Keratinocyte (primary cell): ENCODE data around the gene MS4A18. TPM values are rescaled to one million over a fixed set of nuclear protein-coding genes. Genes with fewer than 3 reads are reported as not detected.

Source experiments
- DNase-seq: peaks from one replicate; pipeline ENCODE4 v3.0.0-alpha.2; 2011; ENCODE audit warnings: low read depth, missing footprints, low spot score
- FAIRE-seq: peaks from 2 replicates; lab custom pipeline; 2011; peaks lifted over from hg19 to GRCh38; lab: Jason Lieb, UNC
- H2AFZ ChIP-seq: 2 replicates; pipeline ENCODE4 v1.6.0; 2012; ENCODE audit warnings: low read length, control low read depth, inconsistent platforms; ENCODE audit not compliant: control insufficient read depth
- H3K27ac ChIP-seq: 2 replicates; pipeline ENCODE4 v1.5.1; 2011; ENCODE audit warnings: low read length; ENCODE audit not compliant: control insufficient read depth, insufficient read depth
- H3K27me3 ChIP-seq: 3 replicates; pipeline ENCODE4 v1.6.0; 2011; ENCODE audit warnings: low read length; ENCODE audit not compliant: control insufficient read depth, insufficient read depth; ENCODE audit errors: extremely low read depth
- H3K36me3 ChIP-seq, 2 experiments: 2 replicates in 1 of 2; 3 replicates in 1 of 2; pipeline ENCODE4 v1.5.1; 2011; ENCODE audit warnings: low read length in 2 of 2, mild to moderate bottlenecking in 1 of 2; ENCODE audit not compliant: control insufficient read depth in 2 of 2, insufficient read depth in 2 of 2; ENCODE audit errors: extremely low read depth in 1 of 2
- H3K4me1 ChIP-seq: 3 replicates; pipeline ENCODE4 v1.5.1; 2011; ENCODE audit warnings: low read length; ENCODE audit not compliant: control insufficient read depth, insufficient read depth; ENCODE audit errors: extremely low read depth
- H3K4me2 ChIP-seq: 3 replicates; pipeline ENCODE4 v1.6.0; 2011; ENCODE audit warnings: low read depth, low read length; ENCODE audit not compliant: control insufficient read depth, insufficient read depth; ENCODE audit errors: extremely low read depth
- H3K4me3 ChIP-seq, 3 experiments: fragments of 200-600 bp in 1 of 3; sonication (generic) in 1 of 3; 2 replicates in 2 of 3; 3 replicates in 1 of 3; pipeline ENCODE4 v1.5.1; 2011 to 2016; ENCODE audit warnings: low read length in 3 of 3, mild to moderate bottlenecking in 3 of 3, control low read depth in 2 of 3, inconsistent platforms in 1 of 3, low read depth in 1 of 3, mixed read lengths in 1 of 3, mixed run types in 1 of 3, moderate library complexity in 1 of 3; ENCODE audit not compliant: control insufficient read depth in 2 of 3, insufficient read depth in 2 of 3; ENCODE audit errors: extremely low read depth in 1 of 3
- H3K79me2 ChIP-seq: 2 replicates; pipeline ENCODE4 v1.6.0; 2012; ENCODE audit warnings: low read length; ENCODE audit not compliant: control insufficient read depth, insufficient read depth
- H3K9ac ChIP-seq: 3 replicates; pipeline ENCODE4 v1.6.0; 2011; ENCODE audit warnings: low read length; ENCODE audit not compliant: control insufficient read depth, insufficient read depth; ENCODE audit errors: extremely low read depth
- H3K9me1 ChIP-seq: 3 replicates; pipeline ENCODE4 v1.6.0; 2011; ENCODE audit warnings: low read length; ENCODE audit not compliant: control insufficient read depth, insufficient read depth; ENCODE audit errors: extremely low read depth
- H3K9me3 ChIP-seq: 2 replicates; pipeline ENCODE4 v1.5.1; 2012; ENCODE audit warnings: low read depth, low read length; ENCODE audit not compliant: control insufficient read depth
- H4K20me1 ChIP-seq: 3 replicates; pipeline ENCODE4 v1.6.0; 2011; ENCODE audit warnings: low read length; ENCODE audit not compliant: control insufficient read depth, insufficient read depth; ENCODE audit errors: extremely low read depth
- EZH2 ChIP-seq: IDR thresholded peaks from one replicate; pipeline ENCODE4 v1.6.1; 2012; ENCODE audit warnings: inconsistent platforms, mild to moderate bottlenecking, low read length, moderate library complexity
- dilution Hi-C: fragments of 300-500 bp; cut with MboI; formaldehyde crosslinking; loops from one replicate; pipeline ENCODE4 v1.7.0; 2020; ENCODE audit warnings: low sequenced_read_pairs; ENCODE audit not compliant: extremely low pct_ligation_motif_present
- polyA plus RNA-seq, 5 experiments: library from polyadenylated mRNA; depleted of rRNA in 3 of 5; stranded (reverse) in 3 of 5; stranded (forward) in 1 of 5; unstranded in 1 of 5; fragments of >200 nt; gene quantifications; 1 replicate in 1 of 5; 2 replicates in 3 of 5; 3 replicates in 1 of 5; pipeline versions ENCODE4 v1.2.1 to v1.2.3, GENCODE V29; 2011 to 2012; ENCODE audit warnings: missing spikeins in 2 of 5, low read depth in 1 of 5, low replicate concordance in 1 of 5
- TF ChIP-seq, protein P1 (sequence below), 3 experiments: IDR thresholded peaks in 1 of 3; conservative IDR thresholded peaks in 1 of 3; optimal IDR thresholded peaks in 1 of 3; 2 replicates in 2 of 3; 3 replicates in 1 of 3; pipeline versions ENCODE3 to v1.5.1; 2011; ENCODE audit warnings: low read length in 3 of 3, mild to moderate bottlenecking in 3 of 3, moderate library complexity in 2 of 3, control low read depth in 1 of 3, inconsistent platforms in 1 of 3; ENCODE audit not compliant: insufficient read depth in 2 of 3; ENCODE audit errors: extremely low read depth in 1 of 3

MS4A18 gene
- polyA plus RNA-seq, 1 donor (not counting 4 experiments of a cell fraction or from before 2014, with no cell fraction given), result not detected

GRCh38 chr11:60765355-60765754 is 40.8 kb downstream of the MS4A18 start:
- DNase-seq (no peak), FAIRE-seq (no peak)
- Histone ChIP-seq H3K4me1 (peaks cover 8% of the 10 kb centered on the region), H3K4me3 (no peak overlapping the region), H3K4me2 (no peak overlapping the region), H3K27me3 (no peaks in the 10 kb centered on the region), H3K9ac (no peak overlapping the region), H3K9me1 (peaks cover 3% of the 10 kb centered on the region), H3K9me3 (no peaks in the 10 kb centered on the region), H3K36me3 (no peaks in the 10 kb centered on the region), H4K20me1 (no peaks in the 10 kb centered on the region), H3K27ac (no peak overlapping the region), H2AFZ (no peak overlapping the region), H3K79me2 (no peaks in the 10 kb centered on the region)
- TF ChIP-seq EZH2, result no peak
- TF ChIP-seq, protein P1, sequence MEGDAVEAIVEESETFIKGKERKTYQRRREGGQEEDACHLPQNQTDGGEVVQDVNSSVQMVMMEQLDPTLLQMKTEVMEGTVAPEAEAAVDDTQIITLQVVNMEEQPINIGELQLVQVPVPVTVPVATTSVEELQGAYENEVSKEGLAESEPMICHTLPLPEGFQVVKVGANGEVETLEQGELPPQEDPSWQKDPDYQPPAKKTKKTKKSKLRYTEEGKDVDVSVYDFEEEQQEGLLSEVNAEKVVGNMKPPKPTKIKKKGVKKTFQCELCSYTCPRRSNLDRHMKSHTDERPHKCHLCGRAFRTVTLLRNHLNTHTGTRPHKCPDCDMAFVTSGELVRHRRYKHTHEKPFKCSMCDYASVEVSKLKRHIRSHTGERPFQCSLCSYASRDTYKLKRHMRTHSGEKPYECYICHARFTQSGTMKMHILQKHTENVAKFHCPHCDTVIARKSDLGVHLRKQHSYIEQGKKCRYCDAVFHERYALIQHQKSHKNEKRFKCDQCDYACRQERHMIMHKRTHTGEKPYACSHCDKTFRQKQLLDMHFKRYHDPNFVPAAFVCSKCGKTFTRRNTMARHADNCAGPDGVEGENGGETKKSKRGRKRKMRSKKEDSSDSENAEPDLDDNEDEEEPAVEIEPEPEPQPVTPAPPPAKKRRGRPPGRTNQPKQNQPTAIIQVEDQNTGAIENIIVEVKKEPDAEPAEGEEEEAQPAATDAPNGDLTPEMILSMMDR (optimal IDR thresholded peaks at IDR 0.05 in 1 of 3, IDR thresholded peaks at IDR 0.05 in 1 of 3, conservative IDR thresholded peaks at IDR 0.05 in 1 of 3; ENCODE audit: extremely low read depth in 1 of 3, insufficient read depth in 2 of 3, low read length in 3 of 3), result no peak
- dilution Hi-C loops, result no loop called here

DNA sequence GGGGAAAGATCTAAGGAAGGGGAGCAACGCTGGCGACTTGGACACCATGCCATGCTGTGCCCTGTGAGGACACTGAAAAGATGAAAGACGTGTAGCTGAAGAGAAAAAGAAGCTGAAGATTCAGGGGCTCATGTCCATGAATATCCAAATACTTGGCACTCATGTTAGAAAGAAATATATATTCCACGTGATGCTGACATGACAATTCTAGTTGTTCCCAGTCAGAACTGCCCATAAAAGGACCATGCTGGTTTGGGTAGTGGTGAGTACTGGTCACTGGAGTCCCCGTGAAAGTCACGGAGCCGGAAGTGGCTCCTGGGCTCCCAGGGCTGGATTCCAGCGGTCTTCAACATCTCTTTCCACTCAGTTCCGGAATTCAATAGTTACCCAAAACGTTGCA is 42.0 kb downstream of the MS4A18 start:
- H3K36me3 ChIP-seq, result no peaks in the 10 kb centered on the region
- H3K9ac ChIP-seq, result no peak overlapping the region
- DNase-seq, result no peak
- no peak overlapping the region for H3K4me2 ChIP-seq
- no peaks in the 10 kb centered on the region for H3K79me2 ChIP-seq
- H3K27ac ChIP-seq, result no peak overlapping the region
- no peak for TF ChIP-seq EZH2
- TF ChIP-seq, protein P1 (optimal IDR thresholded peaks at IDR 0.05 in 1 of 3, IDR thresholded peaks at IDR 0.05 in 1 of 3, conservative IDR thresholded peaks at IDR 0.05 in 1 of 3; ENCODE audit: extremely low read depth in 1 of 3, insufficient read depth in 2 of 3, low read length in 3 of 3), result no peak
- peaks cover 3% of the 10 kb centered on the region for H3K9me1 ChIP-seq
- H3K9me3 ChIP-seq, result no peaks in the 10 kb centered on the region
- FAIRE-seq, result no peak
- no peak overlapping the region for H2AFZ ChIP-seq
- dilution Hi-C loops, result no loop called here
- H3K4me3 ChIP-seq, result no peak overlapping the region
- peaks cover 8% of the 10 kb centered on the region for H3K4me1 ChIP-seq
- no peaks in the 10 kb centered on the region for H4K20me1 ChIP-seq
- H3K27me3 ChIP-seq, result no peaks in the 10 kb centered on the region
